Stimulated activated effector memory CD8-positive, alpha-beta T cell treated with anti-CD3 and anti-CD28 coated beads, Interleukin-12 subunit alpha, Interleukin-12 subunit beta, amount 100 ng/mL, for 72 hours (primary cell): ENCODE measurements around the gene MEGF11.

Source experiments
- ATAC-seq: fragments of 150-1000 bp; cut with Tn5 transposase; 2 replicates; pipeline ENCODE4 v1.10.0; 2021
- DNase-seq, 2 donors: peaks; one replicate each; pipeline ENCODE4 v3.0.0; 2021 to 2022; ENCODE audit warnings: low spot score in 2 of 2
- H3K27ac Mint-ChIP-seq: one replicate; pipeline ENCODE4 v1.8.0; 2022; ENCODE audit warnings: mild to moderate bottlenecking, mixed read lengths
- H3K36me3 Mint-ChIP-seq: one replicate; pipeline ENCODE4 v1.8.0; 2022; ENCODE audit warnings: mild to moderate bottlenecking, mixed read lengths
- H3K4me1 Mint-ChIP-seq: one replicate; pipeline ENCODE4 v1.8.0; 2022; ENCODE audit warnings: mixed read lengths
- H3K4me3 Mint-ChIP-seq: one replicate; pipeline ENCODE4 v1.8.0; 2022; ENCODE audit warnings: mild to moderate bottlenecking, mixed read lengths
- H3K9me3 Mint-ChIP-seq: one replicate; pipeline ENCODE4 v1.8.0; 2022; ENCODE audit warnings: mixed read lengths

Gene MEGF11

DNA sequence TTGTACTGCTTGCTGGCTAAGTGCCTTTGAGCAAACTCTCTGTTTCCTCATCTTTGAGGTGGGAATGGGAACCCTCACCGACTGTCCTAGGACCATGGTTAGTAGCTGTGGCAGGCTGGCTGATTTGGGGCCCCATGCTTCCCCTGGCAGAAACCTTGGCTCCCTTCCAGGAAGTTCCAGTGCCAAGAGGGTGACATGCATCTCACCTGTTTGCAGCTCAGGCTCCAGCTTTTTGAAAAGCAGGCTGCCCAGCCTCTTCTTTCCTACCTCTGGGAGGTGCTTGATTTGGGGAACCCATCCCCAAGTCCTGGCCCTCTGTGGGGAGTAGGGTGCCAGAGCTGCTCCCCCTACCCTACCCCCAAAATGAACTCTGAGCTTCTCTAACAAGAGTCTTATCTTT, 333.4 kb downstream of the MEGF11 start:
- H3K4me1 Mint-ChIP-seq, result peaks cover 41% of the 10 kb centered on the region
- DNase-seq, result no peak
- no peaks in the 10 kb centered on the region for H3K9me3 Mint-ChIP-seq
- H3K27ac Mint-ChIP-seq, result no peak overlapping the region
- no peak for ATAC-seq
- H3K36me3 Mint-ChIP-seq, result no peaks in the 10 kb centered on the region
- H3K4me3 Mint-ChIP-seq, result no peak overlapping the region

DNA sequence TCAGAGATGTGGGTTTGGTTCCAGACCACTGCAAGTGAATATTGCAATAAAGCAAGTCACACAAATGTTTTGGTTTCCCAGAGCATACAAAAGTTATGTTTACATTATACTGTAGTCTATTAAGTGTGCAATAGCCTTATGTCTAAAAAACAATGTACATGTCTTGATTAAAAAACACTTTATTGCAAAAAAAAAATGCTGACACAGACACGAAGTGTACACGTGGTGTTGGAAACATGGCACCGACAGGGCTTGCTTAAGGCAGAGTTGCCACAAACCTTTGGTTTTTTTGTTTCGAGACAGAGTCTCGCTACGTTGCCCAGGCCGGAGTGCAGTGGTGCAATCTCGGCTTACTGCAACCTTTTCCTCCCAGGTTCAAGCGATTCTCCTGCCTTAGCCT, 334.2 kb downstream of the MEGF11 start:
- H3K4me3 Mint-ChIP-seq, result no peak overlapping the region
- no peaks in the 10 kb centered on the region for H3K36me3 Mint-ChIP-seq
- no peak overlapping the region for H3K27ac Mint-ChIP-seq
- ATAC-seq (no peak), DNase-seq (no peak)
- no peaks in the 10 kb centered on the region for H3K9me3 Mint-ChIP-seq
- H3K4me1 Mint-ChIP-seq, result peaks cover 41% of the 10 kb centered on the region

DNA sequence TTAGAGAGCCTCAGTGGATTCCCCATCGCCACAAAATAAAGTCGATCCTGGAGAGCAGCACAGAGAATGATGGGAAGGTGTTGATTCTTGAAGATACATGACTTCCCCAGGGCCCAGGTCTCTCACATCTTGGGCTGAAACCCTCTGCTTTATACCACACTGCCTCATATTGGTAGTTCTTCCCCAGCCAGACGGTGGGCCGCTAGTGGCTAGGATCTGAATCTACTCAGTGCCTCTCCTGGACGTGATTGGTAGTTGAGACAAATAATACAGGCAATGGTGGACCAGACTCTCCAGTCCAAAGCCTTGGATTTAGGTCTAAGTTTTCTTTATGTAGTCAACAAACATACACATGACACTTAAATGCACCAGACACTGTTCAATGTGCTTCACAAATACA, 334.6 kb downstream of the MEGF11 start:
- Mint-ChIP-seq H3K36me3 (no peaks in the 10 kb centered on the region), H3K4me3 (no peak overlapping the region), H3K27ac (peak overlapping the region; percentile 88), H3K9me3 (no peaks in the 10 kb centered on the region), H3K4me1 (peaks cover 41% of the 10 kb centered on the region)
- no peak for ATAC-seq
- DNase-seq, result no peak

DNA sequence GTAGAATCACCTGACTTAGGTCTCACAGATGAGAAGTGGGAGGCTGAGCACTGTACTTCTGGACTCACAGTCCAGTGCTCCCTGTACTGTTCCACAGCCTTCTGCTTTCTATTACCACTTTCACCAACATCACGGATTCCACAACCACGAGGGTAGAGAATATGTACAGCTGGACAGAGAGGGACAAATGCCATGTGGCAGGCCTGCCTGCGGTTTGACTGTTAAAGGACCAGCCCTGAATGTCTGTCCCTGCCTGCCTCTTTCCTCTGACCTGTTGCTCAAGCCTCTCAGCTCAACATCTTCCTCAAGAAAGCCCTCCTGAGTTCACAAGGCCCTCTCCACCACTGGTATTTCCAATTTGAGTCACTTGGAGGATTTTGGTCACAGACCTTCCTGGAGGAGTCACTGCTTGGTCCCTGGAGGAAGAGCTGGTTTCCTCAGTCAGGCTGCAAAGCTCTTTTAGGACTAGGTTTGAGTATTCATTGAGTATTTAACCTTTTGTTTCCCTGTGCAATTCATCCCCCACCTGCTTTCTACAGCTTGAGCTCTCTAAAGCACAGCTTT, 335.1 kb downstream of the MEGF11 start:
- H3K9me3 Mint-ChIP-seq, result no peaks in the 10 kb centered on the region
- no peak for DNase-seq
- H3K36me3 Mint-ChIP-seq, result no peaks in the 10 kb centered on the region
- no peak overlapping the region for H3K4me3 Mint-ChIP-seq
- peak overlapping the region; percentile 88 for H3K27ac Mint-ChIP-seq
- H3K4me1 Mint-ChIP-seq, result peaks cover 41% of the 10 kb centered on the region
- peak; percentile 29 for ATAC-seq

DNA sequence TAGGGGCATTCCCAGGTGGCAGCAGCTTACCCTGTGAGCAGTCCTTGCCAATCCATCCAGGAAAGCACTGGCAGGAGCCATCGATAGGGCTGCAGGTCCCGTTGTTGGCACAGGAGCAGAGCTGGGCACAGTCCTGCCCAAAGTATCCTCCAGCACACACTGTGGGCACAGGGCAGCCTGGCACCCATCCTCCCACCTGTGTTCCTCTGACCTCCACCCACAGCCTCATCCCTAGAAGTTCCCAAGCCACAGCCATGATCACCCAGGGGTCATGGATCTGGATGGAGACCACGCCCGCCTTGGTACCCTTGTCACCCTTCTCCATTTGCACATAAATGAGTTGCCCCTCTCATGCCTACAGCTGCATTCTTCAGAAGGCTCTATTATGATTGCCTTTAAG, 335.6 kb downstream of the MEGF11 start:
- peak overlapping the region; percentile 88 for H3K27ac Mint-ChIP-seq

DNA sequence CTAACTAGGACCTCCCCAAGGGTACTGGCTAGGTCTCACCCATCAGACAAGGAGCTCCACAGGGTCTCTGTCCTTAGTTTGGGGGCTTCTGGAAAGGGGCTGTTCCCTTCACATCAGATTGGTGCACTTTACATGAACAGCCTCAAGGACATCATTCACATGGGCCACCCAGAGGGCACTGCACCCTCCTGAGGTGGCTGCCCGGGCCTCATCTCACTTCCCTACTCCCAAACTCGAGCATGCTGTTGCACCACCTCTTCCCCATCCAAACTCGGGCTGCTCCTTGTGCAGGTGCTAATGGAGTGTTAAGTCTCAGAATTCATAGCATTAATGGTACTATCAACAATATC, 336.2 kb downstream of the MEGF11 start:
- H3K27ac Mint-ChIP-seq, result peak overlapping the region; percentile 88

More for the DNA sequence above, 335.6 kb downstream of the MEGF11 start:
- Mint-ChIP-seq H3K9me3 (no peaks in the 10 kb centered on the region), H3K36me3 (no peaks in the 10 kb centered on the region), H3K4me1 (peaks cover 41% of the 10 kb centered on the region), H3K4me3 (no peak overlapping the region)
- ATAC-seq (no peak), DNase-seq (no peak)

DNA sequence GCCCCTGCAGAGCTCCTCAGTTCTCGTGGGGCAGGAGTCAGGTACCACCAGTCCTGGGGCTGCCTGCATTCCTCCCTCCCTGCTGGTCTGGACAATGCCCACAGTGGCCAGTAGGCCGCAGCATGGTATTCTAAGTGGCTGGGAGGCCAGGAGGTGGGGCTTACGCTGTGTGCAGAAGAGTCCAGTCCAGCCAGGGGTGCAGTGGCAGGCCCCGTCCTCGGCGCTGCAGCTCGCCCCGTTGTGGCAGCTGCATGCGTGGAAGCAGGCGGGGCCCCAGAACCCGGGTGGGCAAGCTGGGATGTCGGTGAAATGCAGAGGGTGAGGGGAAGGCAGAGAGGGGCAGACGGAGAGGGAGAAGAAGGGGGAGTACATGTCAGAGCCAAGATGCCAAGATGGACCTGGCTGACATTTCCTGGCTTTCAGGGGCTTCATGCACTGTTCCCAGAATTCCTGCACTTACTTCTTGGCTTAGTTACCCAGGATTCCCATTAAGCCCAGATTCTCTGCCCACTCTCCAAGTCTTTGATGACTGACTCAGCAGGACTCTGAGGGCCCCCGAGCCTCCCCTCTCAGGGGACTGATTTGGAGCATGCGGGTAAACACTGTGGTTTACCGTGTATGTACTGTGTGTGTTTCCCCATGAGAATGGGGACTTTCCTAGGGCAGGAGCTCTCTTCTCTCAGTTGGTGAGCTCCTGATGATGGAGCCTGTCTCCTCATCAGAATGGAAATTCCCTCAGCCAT, 336.7 kb downstream of the MEGF11 start:
- H3K27ac Mint-ChIP-seq, result peak overlapping the region; percentile 88
- no peaks in the 10 kb centered on the region for H3K9me3 Mint-ChIP-seq
- peak in 1 of 2 donors; percentile 61 for DNase-seq
- no peak overlapping the region for H3K4me3 Mint-ChIP-seq
- peaks cover 41% of the 10 kb centered on the region for H3K4me1 Mint-ChIP-seq
- H3K36me3 Mint-ChIP-seq, result no peaks in the 10 kb centered on the region
- ATAC-seq, result peak; percentile 94

More for the DNA sequence above, 336.2 kb downstream of the MEGF11 start:
- Mint-ChIP-seq H3K36me3 (no peaks in the 10 kb centered on the region), H3K4me3 (no peak overlapping the region), H3K9me3 (no peaks in the 10 kb centered on the region), H3K4me1 (peaks cover 41% of the 10 kb centered on the region)
- DNase-seq, result no peak
- peak; percentile 27 for ATAC-seq

DNA sequence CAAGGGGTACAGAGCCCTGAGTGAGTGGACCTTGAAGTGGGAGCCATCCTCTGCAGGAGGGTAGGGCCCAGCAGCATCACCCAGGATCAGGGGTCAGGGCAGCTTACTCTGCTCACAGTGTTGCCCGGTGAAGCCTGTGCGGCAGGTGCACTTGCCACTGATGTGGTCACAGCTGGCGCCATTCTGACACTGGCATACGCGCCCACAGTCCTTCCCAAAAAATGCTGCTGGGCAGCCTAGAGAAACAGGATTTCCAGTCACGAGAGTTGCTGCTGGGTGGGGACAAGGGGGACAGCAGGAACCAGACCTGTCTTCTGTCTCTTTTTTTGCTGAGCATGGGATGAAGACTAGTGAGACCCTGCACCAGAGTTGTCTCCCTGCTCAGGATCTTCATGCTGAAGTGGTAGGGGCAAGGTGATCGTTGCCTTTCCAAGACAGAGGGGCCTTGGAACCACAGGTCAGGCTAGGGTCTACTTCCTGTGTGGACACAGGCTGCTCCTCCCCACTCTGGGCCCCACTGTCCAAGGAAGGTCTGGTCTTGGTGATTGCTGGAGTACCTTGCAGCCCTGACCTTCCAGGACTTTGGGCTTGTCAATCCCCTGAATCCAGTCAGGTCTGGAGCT, 337.4 kb downstream of the MEGF11 start:
- no peak overlapping the region for H3K4me3 Mint-ChIP-seq
- no peak for DNase-seq
- H3K27ac Mint-ChIP-seq, result peak overlapping the region; percentile 88
- no peak for ATAC-seq
- H3K9me3 Mint-ChIP-seq, result no peaks in the 10 kb centered on the region
- H3K36me3 Mint-ChIP-seq, result no peaks in the 10 kb centered on the region
- H3K4me1 Mint-ChIP-seq, result peaks cover 41% of the 10 kb centered on the region

DNA sequence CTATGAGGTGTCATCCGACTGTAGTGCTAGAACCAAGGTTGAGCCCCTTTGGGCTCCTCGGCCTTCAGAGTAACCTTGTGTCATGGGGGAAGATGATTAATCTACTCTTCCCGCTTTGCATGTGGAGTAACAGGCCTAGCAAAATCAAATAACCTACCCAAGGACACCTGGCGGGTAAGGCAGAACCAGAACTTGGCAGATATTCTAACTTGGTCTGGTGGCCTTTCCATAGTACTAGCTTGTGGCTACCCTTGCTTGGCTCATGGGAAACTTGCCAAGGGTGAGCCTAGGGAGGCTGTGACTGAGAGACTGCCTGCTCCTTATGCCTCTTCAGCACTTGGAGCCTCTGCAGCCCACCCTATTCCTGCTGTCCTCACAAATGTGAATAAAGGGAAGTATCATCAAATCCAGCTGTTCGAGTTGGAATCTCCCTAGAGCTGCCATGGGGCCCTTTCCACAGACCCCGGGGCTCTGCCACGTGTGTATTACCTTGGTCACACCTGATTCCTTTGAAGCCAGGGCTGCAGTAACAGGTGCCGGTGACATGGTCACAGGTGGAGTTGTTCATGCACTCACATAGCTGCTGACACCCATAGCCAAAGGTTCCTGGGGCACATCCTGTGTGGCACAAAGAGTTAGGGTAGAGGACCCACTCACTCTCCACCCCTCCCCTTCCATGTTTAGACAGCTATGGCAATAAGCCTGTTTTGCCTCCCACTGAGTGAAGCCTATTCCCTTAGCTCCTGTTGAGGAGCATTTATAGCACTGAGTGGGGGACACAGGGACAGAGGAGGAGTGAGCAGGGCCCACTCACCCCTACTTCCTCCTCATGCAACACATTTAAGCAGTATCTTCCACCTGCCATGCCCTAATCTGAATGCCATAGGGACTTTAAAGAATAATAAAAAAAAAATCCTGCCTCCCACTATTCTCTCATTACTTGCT, 338.3 kb downstream of the MEGF11 start:
- DNase-seq (no peak), ATAC-seq (no peak)
- no peak overlapping the region for H3K4me3 Mint-ChIP-seq
- H3K9me3 Mint-ChIP-seq, result no peaks in the 10 kb centered on the region
- H3K4me1 Mint-ChIP-seq, result peaks cover 41% of the 10 kb centered on the region
- H3K27ac Mint-ChIP-seq, result peak overlapping the region; percentile 65
- no peaks in the 10 kb centered on the region for H3K36me3 Mint-ChIP-seq

DNA sequence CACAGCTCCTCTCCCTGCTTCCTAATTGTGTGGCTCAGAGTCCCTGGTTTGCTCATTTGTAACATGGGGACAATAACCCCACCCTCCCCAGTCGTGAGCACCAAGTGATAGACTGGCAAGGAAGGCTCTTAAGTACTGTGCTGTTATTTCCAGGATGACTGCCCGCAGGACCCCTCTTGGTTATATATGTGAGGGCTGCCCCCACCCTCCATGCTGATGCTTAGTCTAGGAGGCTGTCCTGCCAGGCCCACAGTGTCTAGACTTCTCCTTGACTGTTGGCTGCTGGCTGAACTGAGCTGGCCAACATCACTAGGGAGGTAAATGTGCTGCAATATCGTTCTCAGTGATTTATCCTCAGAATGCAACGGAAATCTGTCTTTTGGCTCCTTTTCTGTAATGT, 339.2 kb downstream of the MEGF11 start:
- Mint-ChIP-seq H3K27ac (no peak overlapping the region), H3K9me3 (no peaks in the 10 kb centered on the region), H3K4me3 (no peak overlapping the region), H3K4me1 (peaks cover 41% of the 10 kb centered on the region), H3K36me3 (no peaks in the 10 kb centered on the region)
- ATAC-seq, result no peak
- no peak for DNase-seq

DNA sequence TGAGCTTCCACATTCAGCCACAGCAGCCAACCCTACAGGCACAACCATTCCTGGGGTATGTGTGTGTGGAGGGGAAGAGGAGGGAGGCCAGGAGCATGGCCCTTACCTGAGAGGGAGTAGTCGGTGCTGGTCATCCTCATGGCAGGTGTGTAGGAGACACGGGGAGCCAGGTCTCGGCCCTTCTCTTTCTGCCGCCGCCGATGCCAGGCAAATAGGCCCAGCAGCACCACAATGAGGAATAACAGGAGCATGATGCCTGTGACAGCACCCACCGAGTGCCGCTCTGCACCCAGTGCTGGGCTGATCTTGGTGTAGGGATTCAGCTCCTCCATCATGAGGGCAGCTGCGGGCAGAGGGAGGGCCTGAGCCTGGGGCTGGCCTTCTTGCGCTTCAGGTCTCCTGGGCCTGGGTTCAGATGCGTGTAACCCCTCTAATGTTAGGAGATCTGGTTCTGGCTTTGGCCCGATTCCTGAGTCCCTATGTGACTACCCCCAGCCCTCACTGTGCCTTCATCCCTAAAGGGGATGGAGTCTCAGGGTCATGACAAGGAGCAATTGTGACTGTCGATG, 339.8 kb downstream of the MEGF11 start:
- no peak for ATAC-seq
- Mint-ChIP-seq H3K4me3 (no peak overlapping the region), H3K27ac (no peak overlapping the region), H3K36me3 (no peaks in the 10 kb centered on the region), H3K9me3 (no peaks in the 10 kb centered on the region), H3K4me1 (peaks cover 36% of the 10 kb centered on the region)
- DNase-seq, result no peak

DNA sequence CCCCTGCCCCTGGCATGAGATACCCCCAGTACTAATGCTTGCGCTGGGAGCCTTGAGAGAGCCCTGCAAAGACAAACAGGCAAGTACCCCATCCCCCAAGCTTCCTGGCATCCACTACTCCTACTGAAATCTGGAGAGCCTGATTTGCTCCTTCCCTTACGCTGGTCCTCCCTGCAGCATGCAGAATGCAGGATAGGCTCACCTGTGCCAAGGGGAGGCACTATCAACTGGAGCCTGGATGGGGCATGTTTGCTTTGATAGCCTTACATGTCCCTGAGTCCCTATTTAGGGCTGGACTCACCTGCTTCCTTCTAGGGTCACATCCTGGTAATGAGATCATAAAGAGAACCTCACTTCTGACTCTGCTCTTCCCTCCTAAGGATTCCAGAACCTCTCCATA, 341.3 kb downstream of the MEGF11 start:
- H3K9me3 Mint-ChIP-seq, result no peaks in the 10 kb centered on the region
- no peak for ATAC-seq
- H3K4me1 Mint-ChIP-seq, result peaks cover 21% of the 10 kb centered on the region
- DNase-seq, result no peak
- H3K27ac Mint-ChIP-seq, result no peak overlapping the region
- H3K36me3 Mint-ChIP-seq, result peaks cover 2% of the 10 kb centered on the region
- H3K4me3 Mint-ChIP-seq, result no peak overlapping the region

DNA sequence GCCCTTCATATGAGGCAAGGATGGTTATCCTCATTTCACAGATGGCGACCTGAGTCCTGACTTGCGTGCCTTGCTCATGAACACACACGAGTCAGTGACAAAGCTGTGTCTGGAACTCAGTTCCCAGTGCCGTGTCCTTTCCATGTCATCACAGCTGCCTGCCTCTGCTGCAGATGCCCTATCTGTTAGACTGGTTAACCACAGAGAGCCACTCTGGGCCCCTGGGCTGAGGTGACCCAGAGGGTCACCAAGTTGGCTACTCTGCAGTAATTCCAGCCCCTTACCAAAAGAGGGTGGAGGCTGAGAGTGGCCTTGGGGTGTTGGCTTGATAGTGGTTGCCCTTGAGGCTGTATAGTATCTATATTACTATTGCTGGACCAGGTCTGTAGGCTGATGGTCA, 343.2 kb downstream of the MEGF11 start:
- ATAC-seq (no peak), DNase-seq (no peak)
- Mint-ChIP-seq H3K4me1 (peaks cover 2% of the 10 kb centered on the region), H3K4me3 (no peak overlapping the region), H3K36me3 (peaks cover 15% of the 10 kb centered on the region), H3K9me3 (no peaks in the 10 kb centered on the region), H3K27ac (peak overlapping the region; percentile 43)

DNA sequence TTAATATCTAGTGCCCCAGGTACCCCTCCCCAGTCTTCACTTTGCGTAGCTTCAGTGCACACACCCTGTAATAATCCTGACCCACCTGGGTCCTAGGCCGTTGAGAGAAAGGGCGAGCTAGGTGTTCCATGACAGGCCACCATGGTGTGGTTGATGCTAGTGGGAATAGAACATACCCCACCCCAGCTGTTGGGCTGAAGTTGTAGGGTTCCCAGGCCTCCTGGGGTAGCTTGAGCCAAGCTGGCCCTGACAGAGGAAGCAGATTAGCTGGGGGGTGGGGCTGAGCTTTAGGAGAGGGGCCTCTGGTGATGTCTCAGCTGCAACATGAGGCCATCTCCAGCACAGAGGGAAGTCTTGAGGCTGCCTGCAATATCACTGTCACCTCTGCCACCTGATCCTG, 343.7 kb downstream of the MEGF11 start:
- H3K4me1 Mint-ChIP-seq, result no peaks in the 10 kb centered on the region
- no peak for DNase-seq
- peak overlapping the region; percentile 43 for H3K27ac Mint-ChIP-seq
- H3K36me3 Mint-ChIP-seq, result peaks cover 15% of the 10 kb centered on the region
- H3K4me3 Mint-ChIP-seq, result no peak overlapping the region
- H3K9me3 Mint-ChIP-seq, result no peaks in the 10 kb centered on the region
- no peak for ATAC-seq

DNA sequence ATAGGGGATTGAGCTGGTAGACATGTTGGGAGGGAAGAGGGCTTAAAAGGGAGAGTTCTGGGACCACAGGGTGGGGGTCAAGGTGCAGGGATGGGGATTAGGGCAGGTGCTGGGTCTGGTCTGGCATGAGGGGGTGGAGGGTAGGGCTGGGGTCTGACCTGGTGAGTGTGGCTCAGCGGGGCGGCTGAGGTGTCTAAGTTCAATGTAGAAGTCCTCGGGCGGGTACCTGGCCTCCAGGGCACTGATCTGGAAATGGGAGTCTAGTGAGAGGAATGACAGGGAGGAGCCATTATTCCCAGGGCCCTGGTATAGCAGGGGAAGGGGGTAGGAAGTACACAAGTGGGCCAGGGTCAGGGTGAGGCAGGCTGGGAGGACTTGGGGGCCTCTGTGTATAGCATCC, 344.7 kb downstream of the MEGF11 start:
- Mint-ChIP-seq H3K4me3 (no peak overlapping the region), H3K36me3 (peaks cover 17% of the 10 kb centered on the region), H3K9me3 (no peaks in the 10 kb centered on the region), H3K27ac (no peak overlapping the region), H3K4me1 (no peaks in the 10 kb centered on the region)
- ATAC-seq (no peak), DNase-seq (no peak)
